Measurements from ENCODE around the gene PCDHGB3.
"Not testable (repeated sequence)": the region's sequence is repeated elsewhere in the genome, so short reads cannot be mapped to it uniquely, and the experiment has no call there.

- not testable (repeated sequence) for TF ChIP-seq POLR2AphosphoS5 (IDR thresholded peaks at IDR 0.05); MXI1 (conservative IDR thresholded peaks at IDR 0.05; ENCODE audit: poor library complexity, severe bottlenecking); CTCF (IDR thresholded peaks at IDR 0.05; ENCODE audit: poor library complexity, severe bottlenecking); SMC3 (conservative IDR thresholded peaks at IDR 0.05; ENCODE audit: poor library complexity); EP300 (conservative IDR thresholded peaks at IDR 0.05; ENCODE audit: poor library complexity, severe bottlenecking); REST (IDR thresholded peaks at IDR 0.05; ENCODE audit: borderline replicate concordance); EZH2 (IDR thresholded peaks at IDR 0.05; ENCODE audit: borderline replicate concordance, insufficient read depth, low read length, poor library complexity, severe bottlenecking)
Measured at GRCh38 chr5:141375444-141376155, 5.6 kb downstream of the PCDHGB3 start.

Measured in neural cell (in vitro differentiated cells).